Fibroblast of the aortic adventitia (primary cell): Measurements from ENCODE around the gene RNF26. TPM values are rescaled to one million over a fixed set of nuclear protein-coding genes. Genes with fewer than 3 reads are reported as not detected.

ENCODE experiments used
- DNase-seq: peaks from one replicate; pipeline ENCODE4 v3.0.0-alpha.2; 2010; ENCODE audit warnings: low read depth
- H3K4me3 ChIP-seq: 2 replicates; pipeline ENCODE4 v1.5.1; 2011; ENCODE audit warnings: low read depth, mild to moderate bottlenecking, control low read depth, low read length, moderate library complexity
- CTCF ChIP-seq: IDR thresholded peaks from 2 replicates; pipeline ENCODE4 v1.5.1; 2011; ENCODE audit warnings: mild to moderate bottlenecking, low read length, control low read depth, inconsistent platforms; ENCODE audit not compliant: insufficient read depth
- total RNA-seq: library from RNA; depleted of rRNA; stranded (reverse); fragments of >200 nt; gene quantifications from 2 replicates; pipeline ENCODE4 v1.2.3, GENCODE V29; 2012; ENCODE audit warnings: low replicate concordance

The RNF26 gene
- total RNA-seq, 1 donor, result 7.1 TPM

DNA sequence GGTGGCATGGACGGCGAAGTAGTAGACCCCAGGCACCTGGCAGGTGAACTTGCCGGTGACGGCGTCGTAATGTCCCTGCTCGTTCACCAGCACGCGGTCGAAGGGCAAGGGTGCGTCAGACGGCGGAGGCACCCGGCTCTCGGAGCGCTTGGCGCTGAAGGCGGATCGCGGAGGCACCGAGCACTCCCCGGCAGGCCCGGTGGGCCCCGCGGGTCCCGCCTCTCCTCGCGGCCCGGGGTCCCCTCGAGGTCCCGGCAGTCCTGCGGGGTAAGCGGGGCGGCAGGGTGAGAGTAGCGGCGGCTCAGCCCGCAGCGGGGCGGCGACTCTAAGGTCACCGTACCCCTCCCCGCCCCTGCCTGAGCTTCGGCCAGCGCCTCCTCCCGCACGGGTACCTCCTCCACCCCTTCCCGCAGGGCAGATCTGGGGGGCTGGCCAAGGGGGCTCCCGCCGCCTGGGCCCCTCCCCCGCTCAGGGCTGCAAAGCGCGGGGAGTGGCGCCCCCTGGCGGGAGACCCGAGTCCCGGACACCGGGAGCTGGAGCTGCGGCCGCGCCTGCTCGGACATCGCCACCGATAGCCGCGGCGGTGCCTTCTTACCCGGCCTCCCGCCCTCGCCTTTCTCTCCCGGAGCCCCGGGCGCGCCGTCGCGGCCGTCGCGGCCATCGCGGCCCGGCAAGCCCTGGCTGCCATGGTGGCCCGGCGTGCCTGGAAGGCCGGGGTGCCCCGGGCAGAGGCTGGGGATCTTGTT is 5.4 kb downstream of the RNF26 start:
- H3K4me3 ChIP-seq, result peak overlapping the region; percentile 71
- TF ChIP-seq CTCF, result peak; percentile 78
- peak; percentile 57 for DNase-seq

GRCh38 chr11:119340335-119341221 is 6.3 kb downstream of the RNF26 start, which contains the start of gene C1QTNF5:
C1QTNF5 (minus strand) TSS chr11:119340883; CDS start chr11:119340397, 486 bp downstream.
- TF ChIP-seq CTCF, result no peak
- DNase-seq, result peak; percentile 85

DNA sequence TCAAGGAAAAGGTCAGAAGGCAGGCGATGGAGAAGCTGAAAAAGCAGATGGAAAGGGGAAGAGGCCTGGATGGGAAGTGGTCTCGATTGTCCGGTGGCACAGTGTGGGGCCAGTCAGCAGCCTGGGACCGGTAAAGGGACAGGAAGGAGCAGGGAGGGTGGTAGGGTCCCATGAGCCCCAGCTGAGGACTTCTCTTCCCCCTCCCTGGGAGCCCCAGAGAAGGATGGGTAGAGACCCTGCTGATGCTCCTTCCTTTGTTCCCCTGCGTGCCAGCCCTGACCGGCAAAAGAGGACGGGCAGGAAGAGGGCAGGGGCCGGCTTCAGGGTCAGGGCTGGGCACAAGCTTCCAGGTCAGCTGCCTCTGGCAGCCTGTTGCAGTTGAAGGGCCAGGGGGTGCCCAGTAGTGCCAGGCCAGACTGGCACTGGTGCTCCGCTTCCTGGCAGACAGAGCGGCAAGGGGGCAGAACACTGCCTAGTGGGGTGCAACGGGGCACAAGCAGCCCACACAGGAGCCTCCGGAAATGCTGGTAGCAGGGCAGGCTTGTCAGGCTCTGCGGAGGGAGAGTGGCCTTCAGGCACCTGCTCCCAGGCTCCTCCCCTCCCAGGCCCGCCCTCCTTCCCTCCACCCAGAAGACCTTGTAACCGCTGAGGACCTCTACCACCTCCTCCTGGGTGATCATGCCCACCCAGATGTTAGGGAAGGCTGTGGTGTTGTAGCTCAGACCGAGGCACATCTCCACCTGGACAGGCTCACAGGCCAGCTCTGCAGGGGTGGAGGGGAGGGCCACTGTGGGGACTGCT is 7.1 kb downstream of the RNF26 start:
- TF ChIP-seq CTCF, result no peak
- no peak overlapping the region for H3K4me3 ChIP-seq
- no peak for DNase-seq

More at GRCh38 chr11:119340335-119341221, 6.3 kb downstream of the RNF26 start, which contains the start of gene C1QTNF5:
- peak within 1 kb of the TSS; percentile 71 for H3K4me3 ChIP-seq

DNA sequence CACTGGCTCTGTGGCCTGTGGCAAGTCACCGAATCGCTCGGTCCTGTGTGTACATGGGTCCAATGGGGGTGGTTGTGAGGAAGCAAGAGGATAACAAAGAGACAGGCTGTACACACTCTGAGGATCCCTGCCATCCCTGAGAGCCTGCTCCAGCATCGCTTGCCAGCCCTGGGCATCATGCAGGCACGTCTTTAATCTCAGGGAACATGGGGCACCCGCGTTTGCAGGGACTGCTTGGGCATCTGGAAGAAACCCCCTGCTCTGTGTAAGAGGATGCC is 7.6 kb downstream of the RNF26 start:
- DNase-seq, result no peak
- no peak overlapping the region for H3K4me3 ChIP-seq
- no peak for TF ChIP-seq CTCF

DNA sequence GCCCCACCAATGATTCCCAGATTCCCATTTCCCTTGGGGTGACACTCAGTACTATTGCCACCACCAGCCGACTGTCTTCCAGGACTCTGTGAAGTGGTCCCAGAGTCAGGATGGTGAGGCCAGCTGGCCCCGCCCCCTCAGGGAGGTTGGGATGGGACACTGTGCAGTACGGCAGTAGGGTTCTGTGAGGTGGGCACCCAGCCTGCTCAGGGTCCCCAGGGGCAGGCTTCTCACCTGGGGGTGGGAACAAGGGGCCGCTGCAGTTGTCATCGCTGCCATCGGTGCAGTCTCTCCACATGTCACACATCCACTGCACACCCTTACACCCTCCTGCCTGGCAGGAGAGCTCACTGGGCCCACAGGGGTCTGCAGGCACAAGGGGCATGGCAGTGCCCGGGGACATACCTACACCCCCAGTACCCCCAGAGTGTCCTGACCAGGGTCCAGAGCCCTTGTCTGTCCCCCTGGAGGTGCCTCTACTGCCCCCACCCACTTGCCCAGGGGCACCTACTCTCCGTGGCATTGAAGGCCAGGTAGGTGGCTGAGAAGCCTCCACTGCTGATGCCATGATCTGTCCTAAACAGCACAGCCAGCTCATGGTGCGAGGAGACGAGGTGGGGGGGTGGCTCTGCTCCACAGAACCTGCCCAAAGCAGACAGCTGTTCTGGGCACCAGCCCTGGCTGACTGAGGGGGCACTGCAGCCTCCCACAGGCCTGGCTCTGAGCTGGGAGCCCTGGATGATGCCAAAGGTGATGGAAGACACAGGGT is 8.2 kb downstream of the RNF26 start:
- DNase-seq, result no peak
- TF ChIP-seq CTCF, result no peak
- H3K4me3 ChIP-seq, result no peak overlapping the region

DNA sequence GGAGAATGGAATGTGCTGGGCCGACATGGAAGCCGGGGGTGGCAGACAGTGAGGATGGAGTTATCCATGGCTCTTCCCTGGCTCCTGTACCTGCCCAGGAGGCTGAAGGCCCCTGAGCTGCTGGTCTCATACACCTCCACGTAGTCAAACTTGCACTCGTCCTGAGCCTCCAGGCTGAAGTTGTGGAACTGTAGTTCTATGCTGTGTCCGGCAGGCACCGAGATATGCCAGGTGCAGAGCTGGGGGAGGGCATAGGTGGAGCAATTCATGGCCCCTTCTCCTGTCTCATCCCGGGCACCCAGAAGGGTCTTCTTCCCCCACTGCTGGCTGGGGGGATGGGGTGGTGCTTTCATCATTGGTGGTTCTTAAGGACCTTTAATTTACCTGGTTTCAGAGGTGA is 9.4 kb downstream of the RNF26 start:
- H3K4me3 ChIP-seq, result no peak overlapping the region
- no peak for TF ChIP-seq CTCF
- DNase-seq, result no peak
